Stimulated activated naive B cell treated with anti-CD40 and anti-IgM and Interleukin-4, amounts not matched to agents 10 μg/mL and 1 μg/mL and 100 μg/mL, for 72 hours (primary cell): ENCODE measurements around the gene TNFRSF25.

Source experiments
- ATAC-seq, 2 donors: fragments of 150-1000 bp; cut with Tn5 transposase; replicated peaks; 2 replicates each; pipeline ENCODE4 v1.10.0; 2021; ENCODE audit warnings: moderate library complexity in 1 of 2
- DNase-seq: peaks from one replicate; pipeline ENCODE4 v3.0.0; 2021
- H3K27ac Mint-ChIP-seq: one replicate; pipeline ENCODE4 v1.8.0; 2022; ENCODE audit warnings: mild to moderate bottlenecking, mixed read lengths
- H3K27me3 Mint-ChIP-seq, 2 donors: one replicate each; pipeline ENCODE4 v1.8.0; 2022; ENCODE audit warnings: mixed read lengths in 2 of 2
- H3K36me3 Mint-ChIP-seq, 2 donors: one replicate each; pipeline ENCODE4 v1.8.0; 2022; ENCODE audit warnings: mixed read lengths in 2 of 2, mild to moderate bottlenecking in 1 of 2
- H3K4me1 Mint-ChIP-seq, 2 donors: one replicate each; pipeline ENCODE4 v1.8.0; 2022; ENCODE audit warnings: mixed read lengths in 2 of 2, mild to moderate bottlenecking in 1 of 2
- H3K4me3 Mint-ChIP-seq, 2 donors: one replicate each; pipeline ENCODE4 v1.8.0; 2022; ENCODE audit warnings: mild to moderate bottlenecking in 2 of 2, mixed read lengths in 2 of 2, moderate library complexity in 1 of 2
- H3K9me3 Mint-ChIP-seq, 2 donors: one replicate each; pipeline ENCODE4 v1.8.0; 2022; ENCODE audit warnings: mixed read lengths in 2 of 2, mild to moderate bottlenecking in 1 of 2

The TNFRSF25 gene

DNA sequence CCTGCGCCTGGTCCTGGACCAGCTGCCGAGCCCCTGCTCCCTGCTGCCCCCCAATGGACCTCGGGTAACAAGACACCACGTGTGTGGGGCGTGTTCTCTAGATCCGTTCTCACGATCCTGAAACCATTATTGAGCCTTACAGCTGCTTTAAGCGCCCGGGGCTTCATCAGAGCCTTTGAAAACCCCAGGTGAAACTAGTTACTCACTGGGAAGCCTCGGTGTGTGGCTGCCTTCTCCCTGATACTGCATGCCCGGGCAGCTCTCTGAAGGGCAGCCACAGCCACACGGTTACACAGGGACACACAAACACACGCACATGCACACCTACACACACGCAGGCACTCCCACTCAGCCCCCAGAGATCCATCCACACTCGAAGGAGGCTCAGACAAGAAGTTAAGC, 51.5 kb downstream of the TNFRSF25 start:
- DNase-seq (no peak), ATAC-seq (peak; percentile 84 to 85)
- peaks cover 4 to 8% of the 10 kb centered on the region in 2 donors for H3K4me1 Mint-ChIP-seq
- no peaks in the 10 kb centered on the region for H3K9me3 Mint-ChIP-seq
- peaks cover 53 to 70% of the 10 kb centered on the region in 2 donors for H3K27me3 Mint-ChIP-seq
- no peak overlapping the region for H3K27ac Mint-ChIP-seq
- no peak overlapping the region for H3K4me3 Mint-ChIP-seq
- H3K36me3 Mint-ChIP-seq: no peaks in the 10 kb centered on the region

DNA sequence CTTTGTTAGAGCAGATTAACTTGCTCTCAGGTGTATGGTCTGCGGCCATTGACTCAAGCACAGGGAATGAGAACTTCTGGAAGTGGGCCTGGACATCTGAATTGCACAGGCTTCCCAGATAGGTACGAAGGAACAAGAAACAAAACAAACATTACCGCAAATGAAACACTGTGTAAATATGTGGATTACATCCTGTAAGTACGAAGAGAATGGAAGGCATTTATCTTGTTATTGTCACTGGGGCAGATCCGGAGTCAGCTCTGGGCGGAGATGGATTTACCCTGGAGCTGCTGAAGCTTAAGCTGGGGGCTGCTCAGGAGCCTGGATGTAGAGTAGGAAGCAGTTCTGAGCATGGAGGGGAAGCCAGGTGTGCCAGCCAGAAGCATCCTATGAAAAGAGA, 53.1 kb downstream of the TNFRSF25 start:
- peaks cover 4 to 8% of the 10 kb centered on the region in 2 donors for H3K4me1 Mint-ChIP-seq
- ATAC-seq: no peak
- no peaks in the 10 kb centered on the region for H3K36me3 Mint-ChIP-seq
- DNase-seq: no peak
- H3K27me3 Mint-ChIP-seq: peaks cover 54 to 61% of the 10 kb centered on the region in 2 donors
- H3K27ac Mint-ChIP-seq: no peak overlapping the region
- H3K9me3 Mint-ChIP-seq: no peaks in the 10 kb centered on the region
- H3K4me3 Mint-ChIP-seq: no peak overlapping the region
